Parathyroid adenoma (tissue), 2 donors: ENCODE measurements around the gene DNAJC5.
A peak's percentile ranks its signal among the peaks of the same experiment; 100 is the strongest.
"Not testable (repeated sequence)": the region's sequence is repeated elsewhere in the genome, so short reads cannot be mapped to it uniquely, and the experiment has no call there.

Experiments used
- H2AFZ ChIP-seq: fragments of 300-600 bp; sonication (generic); one replicate; pipeline ENCODE4 v1.7.0; 2017; ENCODE audit warnings: antibody characterized with exemption, mild to moderate bottlenecking
- H3K27ac ChIP-seq: fragments of 300-600 bp; sonication (generic); one replicate; pipeline ENCODE4 v1.7.0; 2017
- H3K27me3 ChIP-seq: fragments of 300-600 bp; sonication (generic); one replicate; pipeline ENCODE4 v1.7.0; 2017; ENCODE audit warnings: low read length; ENCODE audit not compliant: control insufficient read depth, insufficient read depth
- H3K36me3 ChIP-seq: fragments of 300-600 bp; sonication (generic); one replicate; pipeline ENCODE4 v1.7.0; 2017; ENCODE audit warnings: low read length; ENCODE audit not compliant: control insufficient read depth, insufficient read depth
- H3K4me1 ChIP-seq: fragments of 300-600 bp; sonication (generic); one replicate; pipeline ENCODE4 v1.7.0; 2017; ENCODE audit warnings: control low read depth
- H3K4me2 ChIP-seq: fragments of 300-600 bp; sonication (generic); one replicate; pipeline ENCODE4 v1.7.0; 2017; ENCODE audit warnings: low read length
- H3K4me3 ChIP-seq: fragments of 300-600 bp; sonication (generic); one replicate; pipeline ENCODE4 v1.7.0; 2017; ENCODE audit warnings: low read depth, low read length
- H3K79me2 ChIP-seq: fragments of 300-600 bp; sonication (generic); one replicate; pipeline ENCODE4 v1.7.0; 2017; ENCODE audit warnings: control low read depth
- H3K9ac ChIP-seq: fragments of 300-600 bp; sonication (generic); one replicate; pipeline ENCODE4 v1.7.0; 2017; ENCODE audit warnings: mild to moderate bottlenecking
- H3K9me3 ChIP-seq: fragments of 300-600 bp; sonication (generic); one replicate; pipeline ENCODE4 v1.7.0; 2017; ENCODE audit warnings: low read length; ENCODE audit not compliant: control insufficient read depth
- TF ChIP-seq, protein P1 (sequence below): fragments of 300-600 bp; sonication (generic); IDR thresholded peaks from one replicate; pipeline ENCODE4 v1.7.0; 2017; ENCODE audit warnings: antibody characterized with exemption, mild to moderate bottlenecking
- donor health status: primary hyperparathyroidism.

The DNAJC5 gene

DNA sequence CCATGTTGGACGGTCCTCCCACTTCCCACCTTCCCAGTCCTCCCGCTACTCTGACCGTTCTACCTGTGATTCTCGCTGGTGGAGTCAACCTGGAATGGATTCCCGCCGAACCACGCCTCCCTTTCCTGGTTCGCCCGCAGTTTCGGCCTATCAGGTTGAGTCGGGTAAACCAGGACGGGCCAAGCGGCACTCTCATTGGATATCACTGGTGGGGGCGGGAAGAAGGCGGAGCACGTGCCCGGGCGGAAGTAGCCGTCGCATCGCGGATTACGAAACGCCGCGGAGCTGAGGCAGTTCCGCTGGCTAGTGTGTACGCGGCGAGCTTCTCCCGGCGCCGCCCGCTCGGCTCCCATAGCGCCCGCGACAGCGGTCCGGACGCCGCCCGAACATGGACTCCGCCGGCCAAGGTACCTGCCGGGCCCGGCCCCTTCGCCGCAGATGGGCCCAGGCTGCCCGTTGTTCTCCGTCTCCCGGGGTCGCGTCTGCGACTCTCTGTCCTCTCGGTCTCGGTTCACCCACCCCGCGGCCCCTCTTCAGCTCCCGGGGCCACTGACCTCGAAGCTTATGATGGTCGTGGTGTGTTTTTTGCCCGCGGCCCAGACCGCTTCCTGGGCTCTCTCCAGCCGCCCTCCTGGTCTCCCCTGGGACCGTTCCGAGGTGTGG lies 29.8 kb upstream of the DNAJC5 start, which contains the start of gene TPD52L2:
Gene TPD52L2, plus strand, starts transcription at position 293 of the 663 bp plus-strand sequence. Its CDS starts 96 bp downstream, at position 389.
- peak within 1 kb of the TSS; percentile 96 for H2AFZ ChIP-seq
- H3K9ac ChIP-seq = peak within 1 kb of the TSS; percentile 90
- H3K9me3 ChIP-seq = no peaks in the 10 kb centered on the region
- H3K4me1 ChIP-seq = peaks cover 5% of the 10 kb centered on the region
- peak within 1 kb of the TSS; percentile 93 for H3K4me2 ChIP-seq
- H3K36me3 ChIP-seq = no peaks in the 10 kb centered on the region
- H3K4me3 ChIP-seq = peak within 1 kb of the TSS; percentile 93
- TF ChIP-seq, protein P1, sequence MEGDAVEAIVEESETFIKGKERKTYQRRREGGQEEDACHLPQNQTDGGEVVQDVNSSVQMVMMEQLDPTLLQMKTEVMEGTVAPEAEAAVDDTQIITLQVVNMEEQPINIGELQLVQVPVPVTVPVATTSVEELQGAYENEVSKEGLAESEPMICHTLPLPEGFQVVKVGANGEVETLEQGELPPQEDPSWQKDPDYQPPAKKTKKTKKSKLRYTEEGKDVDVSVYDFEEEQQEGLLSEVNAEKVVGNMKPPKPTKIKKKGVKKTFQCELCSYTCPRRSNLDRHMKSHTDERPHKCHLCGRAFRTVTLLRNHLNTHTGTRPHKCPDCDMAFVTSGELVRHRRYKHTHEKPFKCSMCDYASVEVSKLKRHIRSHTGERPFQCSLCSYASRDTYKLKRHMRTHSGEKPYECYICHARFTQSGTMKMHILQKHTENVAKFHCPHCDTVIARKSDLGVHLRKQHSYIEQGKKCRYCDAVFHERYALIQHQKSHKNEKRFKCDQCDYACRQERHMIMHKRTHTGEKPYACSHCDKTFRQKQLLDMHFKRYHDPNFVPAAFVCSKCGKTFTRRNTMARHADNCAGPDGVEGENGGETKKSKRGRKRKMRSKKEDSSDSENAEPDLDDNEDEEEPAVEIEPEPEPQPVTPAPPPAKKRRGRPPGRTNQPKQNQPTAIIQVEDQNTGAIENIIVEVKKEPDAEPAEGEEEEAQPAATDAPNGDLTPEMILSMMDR = no peak
- H3K27me3 ChIP-seq = no peaks in the 10 kb centered on the region
- peak within 1 kb of the TSS; percentile 77 for H3K27ac ChIP-seq
- peaks cover 33% of the 10 kb centered on the region for H3K79me2 ChIP-seq

- H3K4me3 ChIP-seq, H3K4me2 ChIP-seq, H2AFZ ChIP-seq, H3K36me3 ChIP-seq, H3K9me3 ChIP-seq, H3K9ac ChIP-seq, H3K27me3 ChIP-seq, H3K4me1 ChIP-seq, H3K27ac ChIP-seq: not testable (repeated sequence)
- H3K79me2 ChIP-seq = peaks cover 42% of the 10 kb centered on the region
Observed at GRCh38 chr20:63867042-63867441, 27.9 kb upstream of the DNAJC5 start.

DNA sequence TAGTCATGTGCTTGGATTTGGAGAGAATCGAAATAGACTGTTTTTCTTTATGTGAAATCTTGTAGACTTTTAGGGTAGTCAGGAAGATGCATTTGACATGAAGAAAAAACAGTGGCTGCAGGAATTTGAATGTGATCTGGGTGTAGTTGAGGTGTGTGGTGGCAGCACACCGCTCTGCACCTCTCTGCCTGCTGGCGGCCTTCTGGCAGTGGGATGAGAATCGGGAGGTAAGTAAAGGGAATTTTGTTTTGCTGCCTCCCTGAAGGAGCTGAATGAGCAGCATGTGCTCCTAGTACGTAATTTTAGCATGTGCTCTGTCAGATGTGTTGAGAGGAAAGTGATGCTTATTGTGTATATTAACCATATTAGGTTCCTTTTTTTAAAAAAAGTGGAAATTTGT lies 26.7 kb upstream of the DNAJC5 start:
- H3K9me3 ChIP-seq = no peaks in the 10 kb centered on the region
- no peaks in the 10 kb centered on the region for H3K27me3 ChIP-seq
- H3K9ac ChIP-seq = no peak overlapping the region
- H3K4me2 ChIP-seq = no peak overlapping the region
- H3K4me3 ChIP-seq = no peak overlapping the region
- no peak overlapping the region for H3K27ac ChIP-seq
- H2AFZ ChIP-seq = no peak overlapping the region
- H3K4me1 ChIP-seq = peaks cover 5% of the 10 kb centered on the region
- H3K36me3 ChIP-seq = no peaks in the 10 kb centered on the region
- TF ChIP-seq, protein P1 = no peak
- peaks cover 53% of the 10 kb centered on the region for H3K79me2 ChIP-seq

DNA sequence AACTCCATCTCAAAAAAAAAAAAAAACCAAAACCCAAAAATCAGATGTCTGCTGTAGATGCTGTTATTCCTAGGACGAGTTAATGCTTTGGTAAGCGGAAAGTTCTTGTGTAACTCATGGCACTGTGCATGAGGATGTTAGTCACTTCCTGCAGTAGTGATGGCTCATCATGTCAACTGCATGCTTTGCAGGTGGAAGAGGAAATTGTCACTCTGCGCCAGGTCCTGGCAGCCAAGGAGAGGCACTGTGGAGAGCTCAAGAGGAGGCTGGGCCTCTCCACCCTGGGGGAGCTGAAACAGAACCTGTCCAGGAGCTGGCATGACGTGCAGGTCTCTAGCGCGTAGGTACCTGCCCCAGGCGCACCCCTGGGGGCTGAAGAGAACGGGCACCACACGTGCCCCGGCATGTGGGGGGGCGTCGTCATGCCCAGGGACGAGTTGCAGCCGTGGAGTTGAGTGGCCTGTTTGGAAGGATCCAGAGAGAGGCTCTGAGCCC lies 21.4 kb upstream of the DNAJC5 start:
- Histone ChIP-seq H3K27me3 (no peaks in the 10 kb centered on the region), H3K27ac (peak overlapping the region; percentile 11), H2AFZ (no peak overlapping the region), H3K4me2 (no peak overlapping the region), H3K4me3 (no peak overlapping the region), H3K36me3 (no peaks in the 10 kb centered on the region), H3K9me3 (no peaks in the 10 kb centered on the region), H3K79me2 (peaks cover 69% of the 10 kb centered on the region), H3K9ac (no peak overlapping the region), H3K4me1 (no peaks in the 10 kb centered on the region)
- TF ChIP-seq, protein P1 = no peak

GRCh38 chr20:63874241-63874640 lies 20.7 kb upstream of the DNAJC5 start:
- not testable (repeated sequence) for H3K36me3 ChIP-seq, H3K9me3 ChIP-seq, H3K27me3 ChIP-seq, H3K4me1 ChIP-seq, H3K4me3 ChIP-seq, H3K9ac ChIP-seq, H2AFZ ChIP-seq, H3K4me2 ChIP-seq, H3K27ac ChIP-seq
- H3K79me2 ChIP-seq = peaks cover 70% of the 10 kb centered on the region
